Activated naive CD4-positive, alpha-beta T cell treated with Interleukin-2 at 50 U/mL for 16 hours (primary cell): ENCODE results near the gene ST14.
"Not testable (repeated sequence)": the region's sequence is repeated elsewhere in the genome, so short reads cannot be mapped to it uniquely, and the experiment has no call there.

Source experiments
- DNase-seq: peaks from one replicate; pipeline ENCODE4 v3.0.0-alpha.2; 2020

The ST14 gene

DNA sequence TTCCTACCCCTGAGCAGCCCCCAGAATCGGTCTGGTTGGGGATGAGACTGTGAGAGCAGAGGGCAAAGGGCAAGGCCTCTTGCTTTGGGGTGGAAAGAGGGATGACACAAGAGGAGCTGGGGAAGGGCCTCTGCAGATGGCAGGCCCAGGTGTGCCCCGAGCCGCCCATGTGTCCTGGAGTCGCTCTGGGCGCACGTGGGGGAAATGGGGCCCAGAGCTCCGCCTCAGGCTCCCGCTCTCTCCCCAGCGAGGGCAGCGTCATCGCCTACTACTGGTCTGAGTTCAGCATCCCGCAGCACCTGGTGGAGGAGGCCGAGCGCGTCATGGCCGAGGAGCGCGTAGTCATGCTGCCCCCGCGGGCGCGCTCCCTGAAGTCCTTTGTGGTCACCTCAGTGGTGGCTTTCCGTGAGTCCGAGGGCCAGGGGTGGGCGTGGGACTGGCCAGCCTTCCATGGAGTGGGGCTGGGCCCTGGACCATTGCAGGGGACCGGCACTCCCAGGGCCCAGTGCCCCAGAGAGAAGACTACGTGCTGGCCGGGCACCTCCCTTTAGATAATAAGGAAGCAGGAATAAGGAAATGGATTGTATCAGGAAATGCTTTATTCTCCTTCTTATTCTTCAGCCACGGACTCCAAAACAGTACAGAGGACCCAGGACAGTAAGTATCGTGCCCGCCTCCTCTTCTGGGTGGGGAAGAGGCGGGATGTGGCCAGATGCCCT is 30.1 kb downstream of the ST14 start:
- no peak for DNase-seq

DNA sequence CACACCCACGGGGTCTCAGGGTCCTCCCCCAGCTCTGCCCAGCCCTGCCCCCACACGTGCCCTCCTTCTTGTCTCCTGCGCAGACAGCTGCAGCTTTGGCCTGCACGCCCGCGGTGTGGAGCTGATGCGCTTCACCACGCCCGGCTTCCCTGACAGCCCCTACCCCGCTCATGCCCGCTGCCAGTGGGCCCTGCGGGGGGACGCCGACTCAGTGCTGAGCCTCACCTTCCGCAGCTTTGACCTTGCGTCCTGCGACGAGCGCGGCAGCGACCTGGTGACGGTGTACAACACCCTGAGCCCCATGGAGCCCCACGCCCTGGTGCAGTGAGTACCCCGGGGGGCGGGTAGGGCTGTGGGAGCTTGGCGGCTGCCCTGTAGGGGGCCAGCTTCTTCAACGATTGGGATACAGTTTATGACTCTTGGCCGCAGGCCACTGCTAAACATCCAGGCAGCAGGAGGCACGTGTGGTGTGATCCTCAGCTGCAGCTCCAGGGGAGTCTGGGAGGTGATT is 30.8 kb downstream of the ST14 start:
- no peak for DNase-seq

DNA sequence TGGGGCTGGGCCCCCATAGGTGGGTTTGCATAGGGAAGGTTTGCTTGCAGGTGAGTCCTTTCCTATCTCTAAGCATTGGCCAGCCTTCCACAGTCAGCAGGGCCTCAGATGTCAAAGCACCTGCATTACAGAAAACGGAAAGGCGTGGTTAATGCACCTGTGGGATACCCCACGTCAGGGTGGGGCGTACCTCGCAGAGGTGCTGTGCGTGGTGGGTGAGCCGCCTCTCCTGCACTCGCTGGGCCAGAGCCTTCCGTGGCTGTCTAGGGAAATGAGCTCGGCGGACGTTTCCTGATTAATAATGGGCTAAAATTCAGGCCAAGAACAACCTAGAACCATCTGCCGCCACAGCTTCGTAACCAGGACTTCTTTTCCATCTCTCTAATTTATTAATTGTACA is 32.3 kb downstream of the ST14 start:
- no peak for DNase-seq

GRCh38 chr11:130192845-130193267 is 33.3 kb downstream of the ST14 start:
- DNase-seq: no peak

GRCh38 chr11:130193551-130193950 is 34.0 kb downstream of the ST14 start:
- DNase-seq: not testable (repeated sequence)

GRCh38 chr11:130194241-130195023 is 34.9 kb downstream of the ST14 start:
- no peak for DNase-seq

DNA sequence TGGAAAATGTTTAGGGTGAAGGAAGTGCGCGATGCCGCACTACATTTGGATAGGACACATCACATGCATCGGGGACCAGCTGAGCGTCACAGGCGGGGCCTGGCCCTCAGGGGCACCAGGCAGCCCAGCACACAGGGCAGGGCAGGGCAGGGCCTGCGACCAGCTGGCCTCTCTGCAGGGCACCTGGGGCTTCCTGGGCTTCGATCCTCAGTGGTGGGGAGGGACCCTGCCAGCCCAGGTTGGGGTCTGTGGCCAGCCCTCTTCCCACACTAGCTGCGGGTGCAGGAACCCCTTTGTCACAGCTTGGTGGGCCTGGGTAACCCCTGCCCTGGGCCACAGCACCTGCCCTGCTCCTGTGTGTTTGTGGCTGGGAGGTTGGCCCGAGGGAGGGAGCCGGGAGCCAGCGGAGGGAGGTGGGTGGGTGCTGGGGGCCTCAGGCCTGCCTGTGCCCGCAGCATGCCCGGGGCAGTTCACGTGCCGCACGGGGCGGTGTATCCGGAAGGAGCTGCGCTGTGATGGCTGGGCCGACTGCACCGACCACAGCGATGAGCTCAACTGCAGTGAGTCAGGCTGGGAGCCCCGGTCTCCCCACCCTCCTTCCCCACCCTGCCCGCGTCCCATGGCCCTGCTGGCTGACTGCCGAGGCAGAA is 37.9 kb downstream of the ST14 start:
- DNase-seq: no peak

- DNase-seq: no peak
Measured at GRCh38 chr11:130198292-130198691, 38.7 kb downstream of the ST14 start.

- no peak for DNase-seq
Measured at GRCh38 chr11:130198964-130199363, 39.4 kb downstream of the ST14 start.

GRCh38 chr11:130199792-130200191 is 40.2 kb downstream of the ST14 start:
- no peak for DNase-seq

- DNase-seq: no peak
Measured at GRCh38 chr11:130201026-130201425, 41.4 kb downstream of the ST14 start.

GRCh38 chr11:130202009-130202817 is 42.6 kb downstream of the ST14 start:
- no peak for DNase-seq

DNA sequence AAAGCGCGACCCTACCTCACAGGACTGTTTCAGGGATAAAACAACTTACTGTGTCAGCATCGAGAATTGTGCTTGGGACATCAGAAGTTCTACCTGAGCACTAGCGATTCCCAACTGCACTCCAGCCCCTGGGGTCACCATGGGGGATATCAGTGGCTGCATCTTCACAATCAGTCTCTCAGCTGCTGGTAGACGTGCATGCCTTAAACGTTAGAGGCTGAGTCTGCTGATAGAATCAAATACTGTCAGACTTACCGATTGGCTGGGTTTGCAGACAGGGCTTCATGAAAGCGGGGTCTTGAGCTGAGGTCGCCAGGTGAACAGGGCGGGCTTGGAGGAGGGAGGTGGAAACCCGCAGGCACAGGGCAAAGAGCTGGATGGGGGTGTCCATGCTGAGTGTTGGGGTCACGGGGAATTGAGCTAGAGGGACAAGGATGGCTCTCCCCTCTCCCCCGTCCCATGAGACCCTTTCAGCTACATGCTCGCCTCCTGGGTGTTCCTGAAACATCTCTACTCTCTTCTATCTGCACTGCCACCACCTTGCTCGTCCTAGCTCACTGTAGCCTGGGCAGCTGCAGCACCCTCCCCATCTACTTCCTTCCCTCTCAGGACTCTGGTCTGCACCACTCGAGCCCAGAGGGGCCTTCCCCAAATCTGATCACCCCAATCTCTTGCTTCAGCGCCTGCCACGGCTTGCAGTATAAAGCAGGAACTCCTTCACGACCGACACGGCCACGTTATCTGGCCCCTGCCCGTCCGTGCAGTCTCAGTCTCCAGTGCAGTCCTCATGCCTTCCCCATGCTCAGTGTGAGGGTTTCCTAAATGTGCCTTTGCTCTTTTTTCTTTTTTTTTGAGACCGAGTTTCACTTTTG is 43.5 kb downstream of the ST14 start:
- no peak for DNase-seq

- no peak for DNase-seq
Measured at GRCh38 chr11:130203766-130204702, 44.5 kb downstream of the ST14 start.

DNA sequence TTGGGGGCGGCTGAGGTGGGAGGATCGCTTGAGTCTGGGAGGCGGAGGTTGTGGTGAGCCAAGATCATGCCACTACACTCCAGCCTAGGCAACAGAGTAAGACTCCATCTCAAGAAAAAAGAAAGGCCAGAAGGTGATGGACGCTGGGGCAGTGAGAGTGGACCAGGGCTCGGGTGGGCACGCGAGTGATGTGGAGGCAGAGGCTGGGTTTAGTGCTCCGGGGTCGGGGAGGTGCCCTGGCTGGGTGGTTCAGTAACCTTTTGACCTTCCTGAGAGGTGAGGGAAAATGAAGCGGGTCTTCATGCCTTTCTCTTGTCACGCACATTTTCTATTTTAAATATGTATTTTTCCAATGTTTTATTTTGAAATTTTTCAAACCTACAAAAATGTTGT is 45.1 kb downstream of the ST14 start:
- DNase-seq: no peak

DNA sequence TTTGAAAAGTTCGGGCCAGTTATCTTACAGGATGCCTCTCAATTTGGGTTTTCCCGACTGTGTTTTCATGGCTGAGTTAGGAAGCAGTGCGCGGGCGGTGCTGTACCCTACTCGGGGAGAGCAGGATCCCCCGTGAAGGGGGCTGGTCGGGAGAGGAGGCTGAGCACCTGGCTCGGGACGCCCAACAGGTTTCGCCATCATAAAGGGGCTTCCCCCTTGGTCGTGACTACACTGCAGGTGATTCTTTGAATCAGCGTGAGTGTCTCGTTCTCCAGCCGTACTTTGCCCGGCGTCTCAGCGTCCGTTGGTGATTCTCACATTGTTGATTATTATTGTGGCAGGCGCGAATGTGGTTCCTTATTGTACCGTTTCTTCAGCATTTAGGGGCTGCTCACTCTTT is 46.6 kb downstream of the ST14 start:
- DNase-seq: no peak

GRCh38 chr11:130208241-130209127 is 48.9 kb downstream of the ST14 start:
- DNase-seq: no peak

GRCh38 chr11:130209128-130209932 is 49.7 kb downstream of the ST14 start:
- no peak for DNase-seq
